OCI-LY1 (cell line): ENCODE results near the gene SIGLEC6.

Experiments used
- CTCF ChIP-seq: fragments of 200-600 bp; sonication (generic), shearing (Covaris generic); IDR thresholded peaks from 2 replicates; pipeline ENCODE4 v1.5.1; 2017; ENCODE audit warnings: mild to moderate bottlenecking, antibody characterized with exemption, low read length, moderate library complexity, mixed read lengths
- EZH2 ChIP-seq: fragments of 200-600 bp; sonication (generic), shearing (Covaris generic); IDR thresholded peaks from 2 replicates; pipeline ENCODE4 v1.8.0; 2017; ENCODE audit warnings: borderline replicate concordance, mixed run types, mild to moderate bottlenecking, antibody characterized with exemption, low read length, moderate library complexity, mixed read lengths

GRCh38 chr19:51539821-51540366, 8.4 kb upstream of the SIGLEC6 start:
- TF ChIP-seq CTCF (no peak), EZH2 (no peak)
